ENCODE data around the gene PLXDC2.

PLXDC2 gene

GRCh38 chr10:19782430-19783089, 33.7 kb upstream of the PLXDC2 start:
- no peak overlapping the region for H3K27ac ChIP-seq
- no peak for DNase-seq (ENCODE audit: low spot score)
- no peak for TF ChIP-seq CTCF (IDR thresholded peaks at IDR 0.05)
- no peak overlapping the region for H3K4me3 ChIP-seq

GRCh38 chr10:19783721-19784120, 32.5 kb upstream of the PLXDC2 start:
- H3K27ac ChIP-seq: no peak overlapping the region
- H3K4me3 ChIP-seq: no peak overlapping the region
- DNase-seq (ENCODE audit: low spot score): no peak
- TF ChIP-seq CTCF (IDR thresholded peaks at IDR 0.05): no peak

GRCh38 chr10:19785366-19785765, 30.9 kb upstream of the PLXDC2 start:
- no peak overlapping the region for H3K27ac ChIP-seq
- no peak for TF ChIP-seq CTCF (IDR thresholded peaks at IDR 0.05)
- H3K4me3 ChIP-seq: no peak overlapping the region
- DNase-seq (ENCODE audit: low spot score): no peak

GRCh38 chr10:19788075-19788686, 28.1 kb upstream of the PLXDC2 start:
- no peak for DNase-seq (ENCODE audit: low spot score)
- Histone ChIP-seq H3K4me3 (peak overlapping the region; percentile 23), H3K27ac (no peak overlapping the region)

GRCh38 chr10:19788902-19789301, 27.3 kb upstream of the PLXDC2 start:
- DNase-seq (ENCODE audit: low spot score): no peak
- no peak for TF ChIP-seq CTCF (IDR thresholded peaks at IDR 0.05)
- Histone ChIP-seq H3K4me3 (no peak overlapping the region), H3K27ac (no peak overlapping the region)

More at GRCh38 chr10:19788075-19788686, 28.1 kb upstream of the PLXDC2 start:
- peak; percentile 25 for TF ChIP-seq CTCF (IDR thresholded peaks at IDR 0.05)

- H3K4me3 ChIP-seq: no peak overlapping the region
- DNase-seq (ENCODE audit: low spot score): no peak
- no peak for TF ChIP-seq CTCF (IDR thresholded peaks at IDR 0.05)
- H3K27ac ChIP-seq: no peak overlapping the region
Observed at GRCh38 chr10:19789607-19790006, 26.6 kb upstream of the PLXDC2 start.

GRCh38 chr10:19791032-19791431, 25.2 kb upstream of the PLXDC2 start:
- DNase-seq (ENCODE audit: low spot score): no peak
- H3K27ac ChIP-seq: no peak overlapping the region
- no peak for TF ChIP-seq CTCF (IDR thresholded peaks at IDR 0.05)
- H3K4me3 ChIP-seq: no peak overlapping the region
